Measurements from ENCODE around the gene LRRC10B.

The LRRC10B gene

DNA sequence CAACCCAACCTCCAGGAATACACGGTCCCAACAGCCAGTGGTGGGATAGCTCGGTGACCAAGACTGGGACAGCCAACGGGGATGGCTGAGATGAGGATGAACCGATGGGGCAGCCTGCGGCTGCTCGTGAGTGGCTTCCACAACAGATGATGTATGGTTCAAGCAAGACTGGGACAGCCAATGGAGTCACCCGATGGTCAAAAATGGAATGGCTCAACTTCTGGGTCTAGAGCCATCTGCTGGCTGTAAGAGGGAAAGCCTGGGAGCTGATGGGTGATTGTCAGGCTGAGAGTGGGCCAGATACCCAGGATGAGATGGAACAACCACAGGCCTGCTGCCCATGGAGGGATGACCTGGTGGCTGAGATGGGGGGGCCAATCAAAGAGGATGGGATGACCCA is 36.8 kb downstream of the LRRC10B start:
- Histone ChIP-seq H3K4me1 (no peaks in the 10 kb centered on the region), H2AFZ (no peak overlapping the region), H3K4me2 (ENCODE audit: low read length) (no peak overlapping the region), H3K9me3 (ENCODE audit: control insufficient read depth, low read length) (no peaks in the 10 kb centered on the region), H3K27ac (no peak overlapping the region), H3K27me3 (ENCODE audit: control insufficient read depth, insufficient read depth, low read length) (no peaks in the 10 kb centered on the region), H3K9ac (no peak overlapping the region), H3K4me3 (ENCODE audit: low read depth, low read length) (no peak overlapping the region), H3K79me2 (no peaks in the 10 kb centered on the region), H3K36me3 (ENCODE audit: control insufficient read depth, insufficient read depth, low read length) (no peaks in the 10 kb centered on the region)
- TF ChIP-seq, protein P1, sequence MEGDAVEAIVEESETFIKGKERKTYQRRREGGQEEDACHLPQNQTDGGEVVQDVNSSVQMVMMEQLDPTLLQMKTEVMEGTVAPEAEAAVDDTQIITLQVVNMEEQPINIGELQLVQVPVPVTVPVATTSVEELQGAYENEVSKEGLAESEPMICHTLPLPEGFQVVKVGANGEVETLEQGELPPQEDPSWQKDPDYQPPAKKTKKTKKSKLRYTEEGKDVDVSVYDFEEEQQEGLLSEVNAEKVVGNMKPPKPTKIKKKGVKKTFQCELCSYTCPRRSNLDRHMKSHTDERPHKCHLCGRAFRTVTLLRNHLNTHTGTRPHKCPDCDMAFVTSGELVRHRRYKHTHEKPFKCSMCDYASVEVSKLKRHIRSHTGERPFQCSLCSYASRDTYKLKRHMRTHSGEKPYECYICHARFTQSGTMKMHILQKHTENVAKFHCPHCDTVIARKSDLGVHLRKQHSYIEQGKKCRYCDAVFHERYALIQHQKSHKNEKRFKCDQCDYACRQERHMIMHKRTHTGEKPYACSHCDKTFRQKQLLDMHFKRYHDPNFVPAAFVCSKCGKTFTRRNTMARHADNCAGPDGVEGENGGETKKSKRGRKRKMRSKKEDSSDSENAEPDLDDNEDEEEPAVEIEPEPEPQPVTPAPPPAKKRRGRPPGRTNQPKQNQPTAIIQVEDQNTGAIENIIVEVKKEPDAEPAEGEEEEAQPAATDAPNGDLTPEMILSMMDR (IDR thresholded peaks at IDR 0.05): peak; percentile 5

DNA sequence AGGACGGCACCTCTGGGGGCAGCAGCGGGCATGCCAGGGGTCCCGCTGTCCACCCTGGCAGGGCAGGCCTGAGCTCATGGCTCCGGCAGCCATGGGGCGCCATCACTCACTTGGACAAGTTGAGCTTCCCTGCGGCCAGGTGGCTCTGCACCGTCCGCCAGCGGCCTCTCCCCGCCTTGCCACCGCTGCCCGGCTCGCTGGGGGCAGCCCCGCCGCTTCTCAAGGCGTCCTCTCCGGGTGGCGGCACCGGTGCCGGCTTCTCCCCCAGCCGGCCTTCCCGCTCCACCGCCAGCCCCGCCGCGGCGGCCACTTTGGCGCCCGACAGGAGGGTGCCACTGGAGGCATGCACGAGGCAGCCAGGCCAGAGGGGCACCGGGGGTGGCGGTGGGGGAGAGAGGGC is 37.4 kb downstream of the LRRC10B start:
- TF ChIP-seq, protein P1 (IDR thresholded peaks at IDR 0.05): no peak
- Histone ChIP-seq H3K9me3 (ENCODE audit: control insufficient read depth, low read length) (no peaks in the 10 kb centered on the region), H3K4me3 (ENCODE audit: low read depth, low read length) (no peak overlapping the region), H3K27me3 (ENCODE audit: control insufficient read depth, insufficient read depth, low read length) (no peaks in the 10 kb centered on the region), H3K79me2 (no peaks in the 10 kb centered on the region), H3K36me3 (ENCODE audit: control insufficient read depth, insufficient read depth, low read length) (no peaks in the 10 kb centered on the region), H3K27ac (no peak overlapping the region), H3K9ac (no peak overlapping the region), H3K4me2 (ENCODE audit: low read length) (no peak overlapping the region), H2AFZ (no peak overlapping the region), H3K4me1 (no peaks in the 10 kb centered on the region)

DNA sequence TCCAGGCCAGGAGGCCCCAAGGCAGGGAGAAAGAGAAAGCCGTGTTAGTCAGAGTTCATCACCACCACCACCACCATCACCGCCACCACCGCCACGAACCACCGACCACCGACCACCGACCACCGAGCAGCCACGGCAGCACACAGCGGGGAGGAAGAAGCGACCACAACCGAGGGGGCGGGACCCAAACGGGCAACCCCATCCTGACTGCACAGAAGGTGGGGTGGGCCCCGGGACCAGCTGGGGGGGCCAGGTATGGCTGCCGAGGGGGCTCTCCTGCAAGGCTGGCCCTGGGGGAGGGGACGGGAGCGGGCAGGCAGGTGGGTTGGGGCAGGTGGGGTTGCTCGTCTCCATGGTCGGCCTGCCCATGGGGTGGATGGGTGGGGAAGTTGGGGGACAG is 38.1 kb downstream of the LRRC10B start:
- Histone ChIP-seq H3K27me3 (ENCODE audit: control insufficient read depth, insufficient read depth, low read length) (no peaks in the 10 kb centered on the region), H3K4me1 (peaks cover 2% of the 10 kb centered on the region), H3K27ac (no peak overlapping the region), H3K79me2 (no peaks in the 10 kb centered on the region), H2AFZ (no peak overlapping the region), H3K9ac (no peak overlapping the region), H3K4me2 (ENCODE audit: low read length) (no peak overlapping the region), H3K4me3 (ENCODE audit: low read depth, low read length) (no peak overlapping the region), H3K36me3 (ENCODE audit: control insufficient read depth, insufficient read depth, low read length) (no peaks in the 10 kb centered on the region), H3K9me3 (ENCODE audit: control insufficient read depth, low read length) (no peaks in the 10 kb centered on the region)
- TF ChIP-seq, protein P1 (IDR thresholded peaks at IDR 0.05): no peak

DNA sequence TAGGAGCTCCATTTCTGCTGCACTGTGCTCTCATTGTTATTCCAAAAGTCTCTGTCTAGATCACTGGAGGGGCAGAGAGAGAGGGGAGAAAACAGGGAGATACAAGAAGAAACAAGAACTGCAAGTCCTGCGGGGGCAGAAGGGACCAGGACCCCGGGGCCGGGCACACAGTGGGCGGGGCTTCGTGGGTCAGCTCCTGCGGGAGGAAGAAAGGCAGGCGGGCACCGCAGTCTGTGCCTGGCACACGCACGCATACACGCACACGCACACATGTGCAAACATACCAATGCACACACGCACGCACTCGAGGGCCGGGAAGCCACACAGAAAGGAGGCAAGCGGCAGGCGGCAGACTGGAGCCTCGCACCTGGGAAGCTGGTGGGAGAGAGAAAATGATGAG is 38.7 kb downstream of the LRRC10B start:
- Histone ChIP-seq H3K4me2 (ENCODE audit: low read length) (no peak overlapping the region), H3K36me3 (ENCODE audit: control insufficient read depth, insufficient read depth, low read length) (no peaks in the 10 kb centered on the region), H3K9ac (no peak overlapping the region), H3K4me3 (ENCODE audit: low read depth, low read length) (no peak overlapping the region), H3K79me2 (no peaks in the 10 kb centered on the region), H3K9me3 (ENCODE audit: control insufficient read depth, low read length) (no peaks in the 10 kb centered on the region), H3K27me3 (ENCODE audit: control insufficient read depth, insufficient read depth, low read length) (no peaks in the 10 kb centered on the region), H3K4me1 (peaks cover 3% of the 10 kb centered on the region), H2AFZ (no peak overlapping the region), H3K27ac (no peak overlapping the region)
- TF ChIP-seq, protein P1 (IDR thresholded peaks at IDR 0.05): no peak

DNA sequence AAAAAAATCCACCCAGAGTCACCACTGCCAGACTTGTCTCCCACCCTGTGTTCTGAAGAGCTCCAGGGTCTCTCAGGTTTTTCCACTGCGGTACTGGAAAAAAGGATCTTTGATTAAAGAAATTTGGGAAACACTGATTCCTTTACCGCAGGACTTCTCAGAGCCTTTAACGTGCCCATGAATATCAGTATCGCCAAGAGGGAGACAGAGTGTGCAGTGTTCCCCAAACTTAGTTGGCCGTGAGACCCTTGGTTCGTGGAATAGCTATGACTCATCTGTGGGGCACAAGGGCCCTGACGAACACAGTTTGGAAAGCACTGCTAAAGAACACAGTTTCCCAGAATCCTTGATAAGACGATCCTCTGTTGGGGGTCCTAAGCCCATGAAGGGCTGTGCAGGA is 40.6 kb downstream of the LRRC10B start:
- TF ChIP-seq, protein P1 (IDR thresholded peaks at IDR 0.05): no peak
- no peaks in the 10 kb centered on the region for H3K79me2 ChIP-seq
- H3K9ac ChIP-seq: no peak overlapping the region
- H3K4me1 ChIP-seq: peaks cover 3% of the 10 kb centered on the region
- no peak overlapping the region for H3K27ac ChIP-seq
- no peak overlapping the region for H3K4me2 ChIP-seq (ENCODE audit: low read length)
- H3K9me3 ChIP-seq (ENCODE audit: control insufficient read depth, low read length): no peaks in the 10 kb centered on the region
- H3K27me3 ChIP-seq (ENCODE audit: control insufficient read depth, insufficient read depth, low read length): no peaks in the 10 kb centered on the region
- no peaks in the 10 kb centered on the region for H3K36me3 ChIP-seq (ENCODE audit: control insufficient read depth, insufficient read depth, low read length)
- H3K4me3 ChIP-seq (ENCODE audit: low read depth, low read length): no peak overlapping the region
- no peak overlapping the region for H2AFZ ChIP-seq

All from parathyroid adenoma (tissue), 2 donors.